Measurements from ENCODE around the gene PLCL2. TPM values are rescaled to one million over a fixed set of nuclear protein-coding genes. Genes with fewer than 3 reads are reported as not detected.

PLCL2 gene
- total and polyA plus RNA-seq, 10 of the 15 experiments (the other 5 are each of a cell fraction or from before 2014, with no cell fraction given): 7.5 to 37.3 (median 21.7) TPM

DNA sequence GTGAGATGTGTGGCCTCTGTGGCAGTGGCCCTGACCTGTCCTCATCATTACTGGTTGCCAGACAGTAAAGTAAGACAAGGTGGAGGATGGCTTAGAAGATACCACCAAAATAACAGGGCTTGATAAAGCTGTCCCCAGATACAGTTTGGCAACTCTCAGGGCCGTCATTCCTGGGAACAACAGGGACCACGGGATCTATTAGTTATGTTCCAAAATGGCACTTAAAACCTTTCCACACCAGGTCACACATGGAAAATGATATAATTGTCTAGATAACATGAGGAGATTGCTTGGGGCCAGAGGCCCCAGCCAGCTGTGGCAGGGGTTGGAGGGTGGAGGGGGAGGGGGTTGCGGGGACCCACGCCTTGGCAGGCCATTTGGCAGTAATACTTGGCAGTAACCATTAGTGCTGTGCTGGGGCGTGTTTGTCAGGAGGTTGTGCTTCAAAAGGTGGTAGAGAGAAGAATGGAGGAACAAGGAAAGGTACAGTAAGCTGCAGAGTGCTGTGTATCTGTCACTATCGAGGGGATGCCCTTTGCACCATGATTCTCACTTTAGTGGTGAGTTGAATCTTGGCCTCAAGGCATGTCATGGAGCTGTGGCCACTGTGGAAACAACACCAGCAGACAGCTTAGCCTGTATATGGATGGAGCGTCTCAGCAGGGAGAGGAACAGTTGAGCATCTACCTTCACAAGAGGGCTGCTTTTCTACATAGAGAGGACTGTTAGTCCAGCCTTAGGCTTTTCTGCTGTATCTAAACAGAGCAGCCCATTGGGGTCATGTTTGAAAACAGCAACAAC lies 14.0 kb downstream of the PLCL2 start:
- H3K9me3 ChIP-seq (replicated peaks; ENCODE audit: control insufficient read depth, insufficient read depth, low read length): peaks cover 2% of the 10 kb centered on the region; the same call in 2 of the 3 replicates
- H3K4me3 ChIP-seq: no peak overlapping the region
- H3K4me2 ChIP-seq (ENCODE audit: control insufficient read depth, insufficient read depth): no peak overlapping the region
- peaks cover 26% of the 10 kb centered on the region for H3K4me1 ChIP-seq (ENCODE audit: control insufficient read depth, insufficient read depth, low read length)
- H3K36me3 ChIP-seq (ENCODE audit: control insufficient read depth in 2 of 2, insufficient read depth in 2 of 2, low read length in 1 of 2): no peaks in the 10 kb centered on the region
- ChIA-PET POLR2A (interaction anchor here (0.5 to 1.5 kb wide), 2 partner anchors 10 to 153 kb away, joined by 3 to 11 read pairs; no protein-coding TSS in a partner anchor), RAD21 (ENCODE audit: unreplicated experiment) (interaction anchor here (0.7 to 1.2 kb wide), 2 partner anchors 15 to 72 kb away, joined by 3 to 6 read pairs; no protein-coding TSS in a partner anchor), CTCF (interaction anchor here (1.1 kb wide), 1 partner anchor 72 kb away, joined by 4 read pairs; no protein-coding TSS in a partner anchor), SMC1A (ENCODE audit: uncharacterized antibody, unreplicated experiment) (interaction anchor here (2.0 to 6.8 kb wide), 4 partner anchors 8 to 127 kb away, joined by 7 to 91 read pairs (median 36); no protein-coding TSS in a partner anchor)
- H3K9ac ChIP-seq (ENCODE audit: control insufficient read depth, insufficient read depth, low read length): no peak overlapping the region
- no peaks in the 10 kb centered on the region for H3K27me3 ChIP-seq (replicated peaks in 1 of 2; ENCODE audit: control insufficient read depth in 2 of 2, insufficient read depth in 2 of 2, low read length in 1 of 2)
- no peak overlapping the region for H2AFZ ChIP-seq (ENCODE audit: control insufficient read depth, low read depth, low read length)
- ATAC-seq (peak; percentile 23), DNase-seq (ENCODE audit: low read depth, low spot score) (no peak), FAIRE-seq (no peak)
- H3K79me2 ChIP-seq (ENCODE audit: control insufficient read depth, insufficient read depth, low read length): peaks cover 96% of the 10 kb centered on the region
- in situ Hi-C loops (cut with MboI) (loop anchor here (10.0 kb wide), 1 partner anchor 614 kb away; no protein-coding TSS in a partner anchor), intact Hi-C loops (cut with micrococcal nuclease; ENCODE audit: unreplicated experiment) (loop anchor here (5.0 to 10.0 kb wide), 2 partner anchors 299 to 384 kb away; partner anchors contain the start of gene RFTN1)
- no TSS peak for BruUV-seq (replicated peaks)
- peak overlapping the region; percentile 14; the same call in 1 of the 2 replicates for H3K27ac ChIP-seq (ENCODE audit: control insufficient read depth, insufficient read depth)
- 87% methylated on average over 7 of the region's 7 CpGs for WGBS (ENCODE audit: insufficient coverage, insufficient replicate concordance, low lambda C conversion rate, missing lambda C conversion rate)
- H4K20me1 ChIP-seq (ENCODE audit: control insufficient read depth, insufficient read depth): no peaks in the 10 kb centered on the region
- TF ChIP-seq NRF1 (conservative IDR thresholded peaks at IDR 0.05; ENCODE audit: low read depth, low read length): no peak
- peak; percentile 31; the same call in 1 of the 2 replicates for TF ChIP-seq POLR2AphosphoS5 (IDR thresholded peaks at IDR 0.05; ENCODE audit: low read length)

DNA sequence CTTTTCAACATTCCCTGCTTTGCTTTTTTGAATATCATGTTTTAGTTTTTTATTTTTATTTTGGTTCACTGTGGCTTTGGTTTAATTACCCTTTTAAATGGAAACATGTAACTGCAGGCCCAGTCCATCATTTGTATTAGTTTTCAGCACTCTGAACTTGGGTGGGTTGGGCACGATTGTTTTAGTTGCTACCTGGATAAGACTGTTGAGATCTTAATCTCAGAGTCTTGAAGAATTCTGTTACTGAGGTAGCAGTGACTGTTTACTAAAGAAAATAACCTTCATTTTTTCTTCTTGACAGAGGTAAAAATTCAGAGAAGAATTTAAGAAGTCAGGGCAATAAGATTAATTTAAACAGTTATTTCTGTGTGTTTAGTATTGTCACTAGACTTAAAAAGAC lies 15.2 kb downstream of the PLCL2 start:
- 95% methylated on average over 1 of the region's 1 CpG for WGBS (ENCODE audit: insufficient coverage, insufficient replicate concordance, low lambda C conversion rate, missing lambda C conversion rate)
- H3K4me3 ChIP-seq: no peak overlapping the region
- no TSS peak for BruUV-seq (replicated peaks)
- no peak overlapping the region for H2AFZ ChIP-seq (ENCODE audit: control insufficient read depth, low read depth, low read length)
- no peaks in the 10 kb centered on the region for H3K36me3 ChIP-seq (ENCODE audit: control insufficient read depth in 2 of 2, insufficient read depth in 2 of 2, low read length in 1 of 2)
- in situ Hi-C loops (cut with MboI): loop anchor here (10.0 to 25.0 kb wide), 2 partner anchors 615 to 1538 kb away; no protein-coding TSS in a partner anchor
- H3K79me2 ChIP-seq (ENCODE audit: control insufficient read depth, insufficient read depth, low read length): peaks cover 96% of the 10 kb centered on the region
- FAIRE-seq (no peak), ATAC-seq (no peak), DNase-seq (ENCODE audit: low read depth, low spot score) (no peak)
- H4K20me1 ChIP-seq (ENCODE audit: control insufficient read depth, insufficient read depth): no peaks in the 10 kb centered on the region
- intact Hi-C loops (cut with micrococcal nuclease; ENCODE audit: unreplicated experiment): loop anchor here (5.0 to 10.0 kb wide), 2 partner anchors 297 to 385 kb away; partner anchors contain the start of gene RFTN1
- H3K9ac ChIP-seq (ENCODE audit: control insufficient read depth, insufficient read depth, low read length): no peak overlapping the region
- RAD21 ChIA-PET (ENCODE audit: unreplicated experiment): interaction anchor here (0.8 kb wide), 2 partner anchors 28 to 125 kb away, joined by 4 to 5 read pairs; no protein-coding TSS in a partner anchor
- H3K4me1 ChIP-seq (ENCODE audit: control insufficient read depth, insufficient read depth, low read length): peaks cover 33% of the 10 kb centered on the region
- H3K9me3 ChIP-seq (replicated peaks; ENCODE audit: control insufficient read depth, insufficient read depth, low read length): peaks cover 2% of the 10 kb centered on the region; the same call in 2 of the 3 replicates
- H3K4me2 ChIP-seq (ENCODE audit: control insufficient read depth, insufficient read depth): no peak overlapping the region
- no peaks in the 10 kb centered on the region for H3K27me3 ChIP-seq (replicated peaks in 1 of 2; ENCODE audit: control insufficient read depth in 2 of 2, insufficient read depth in 2 of 2, low read length in 1 of 2)
- H3K27ac ChIP-seq (ENCODE audit: control insufficient read depth, insufficient read depth): no peak overlapping the region
- CTCF ChIA-PET: interaction anchor here (0.9 to 1.1 kb wide), 3 partner anchors 11 to 73 kb away, joined by 3 to 4 read pairs (median 3); no protein-coding TSS in a partner anchor
- POLR2A ChIA-PET: interaction anchor here (0.9 to 1.9 kb wide), 2 partner anchors 9 to 10 kb away, joined by 4 read pairs; no protein-coding TSS in a partner anchor
- SMC1A ChIA-PET (ENCODE audit: uncharacterized antibody, unreplicated experiment): interaction anchor here (0.8 to 6.8 kb wide), 6 partner anchors 7 to 126 kb away, joined by 4 to 91 read pairs (median 10); no protein-coding TSS in a partner anchor
- no peak for TF ChIP-seq PAX5 (IDR thresholded peaks at IDR 0.05; ENCODE audit: borderline replicate concordance, low read depth, low read length)
- TF ChIP-seq ATF7 (IDR thresholded peaks at IDR 0.05; ENCODE audit: low read depth): no peak
- TF ChIP-seq SPI1 (IDR thresholded peaks at IDR 0.05; ENCODE audit: borderline replicate concordance, insufficient read depth, low read depth, low read length): no peak
- no peak for TF ChIP-seq ZSCAN29 (IDR thresholded peaks at IDR 0.05)
- TF ChIP-seq ZNF24 (IDR thresholded peaks at IDR 0.05): no peak
- TF ChIP-seq DPF2 (IDR thresholded peaks at IDR 0.05): no peak
- TF ChIP-seq ZNF207 (IDR thresholded peaks at IDR 0.05; ENCODE audit: borderline replicate concordance): no peak
- TF ChIP-seq ZNF274 (IDR thresholded peaks at IDR 0.05; ENCODE audit: insufficient read depth, insufficient read length): no peak
- TF ChIP-seq MXI1 (IDR thresholded peaks at IDR 0.05; ENCODE audit: low read depth, low read length): no peak
- no peak for TF ChIP-seq TCF12 (IDR thresholded peaks at IDR 0.05; ENCODE audit: low read depth, low read length)
- TF ChIP-seq HDGF (IDR thresholded peaks at IDR 0.05): no peak
- TF ChIP-seq NFYB (IDR thresholded peaks at IDR 0.05; ENCODE audit: insufficient read depth, low read depth, low read length): no peak

Data from GM12878 (cell line).